ENCODE results near the gene CBR1. TPM values are rescaled to one million over a fixed set of nuclear protein-coding genes. Genes with fewer than 3 reads are reported as not detected.

Gene CBR1
- total RNA-seq, 2 donors from 2014 or later = 81.6 to 131 TPM

DNA sequence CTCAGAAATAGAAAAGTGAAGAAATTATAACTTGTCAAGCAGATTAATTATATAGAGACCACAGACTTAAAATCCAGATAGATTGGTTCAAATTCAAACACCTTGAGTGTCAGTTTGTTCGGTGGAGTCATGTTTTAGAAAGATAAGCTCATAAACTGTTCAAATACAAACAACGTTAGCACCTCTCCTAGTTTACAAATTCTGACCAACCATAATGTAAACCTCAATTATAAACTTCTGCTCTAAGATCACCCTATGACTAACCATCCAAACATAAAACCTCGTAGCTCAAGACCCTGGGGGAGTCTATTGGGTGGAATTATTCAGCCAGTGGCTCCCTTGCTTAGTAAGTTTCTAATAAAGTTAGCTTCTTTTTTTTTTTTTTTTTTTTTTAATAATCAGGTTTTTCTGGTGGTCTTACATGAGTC lies 12.4 kb downstream of the CBR1 start:
- H3K4me1 ChIP-seq = no peaks in the 10 kb centered on the region
- H3K4me3 ChIP-seq = no peak overlapping the region
- DNase-seq = no peak
- no peaks in the 10 kb centered on the region for H3K36me3 ChIP-seq
- no peaks in the 10 kb centered on the region for H3K27me3 ChIP-seq
- intact Hi-C loops (cut with DNase I) = no loop called here
- no peak overlapping the region for H3K9ac ChIP-seq (ENCODE audit: low read depth in 2 of 2, low read length in 2 of 2)
- H3K9me3 ChIP-seq = no peaks in the 10 kb centered on the region
- TF ChIP-seq, protein P1, sequence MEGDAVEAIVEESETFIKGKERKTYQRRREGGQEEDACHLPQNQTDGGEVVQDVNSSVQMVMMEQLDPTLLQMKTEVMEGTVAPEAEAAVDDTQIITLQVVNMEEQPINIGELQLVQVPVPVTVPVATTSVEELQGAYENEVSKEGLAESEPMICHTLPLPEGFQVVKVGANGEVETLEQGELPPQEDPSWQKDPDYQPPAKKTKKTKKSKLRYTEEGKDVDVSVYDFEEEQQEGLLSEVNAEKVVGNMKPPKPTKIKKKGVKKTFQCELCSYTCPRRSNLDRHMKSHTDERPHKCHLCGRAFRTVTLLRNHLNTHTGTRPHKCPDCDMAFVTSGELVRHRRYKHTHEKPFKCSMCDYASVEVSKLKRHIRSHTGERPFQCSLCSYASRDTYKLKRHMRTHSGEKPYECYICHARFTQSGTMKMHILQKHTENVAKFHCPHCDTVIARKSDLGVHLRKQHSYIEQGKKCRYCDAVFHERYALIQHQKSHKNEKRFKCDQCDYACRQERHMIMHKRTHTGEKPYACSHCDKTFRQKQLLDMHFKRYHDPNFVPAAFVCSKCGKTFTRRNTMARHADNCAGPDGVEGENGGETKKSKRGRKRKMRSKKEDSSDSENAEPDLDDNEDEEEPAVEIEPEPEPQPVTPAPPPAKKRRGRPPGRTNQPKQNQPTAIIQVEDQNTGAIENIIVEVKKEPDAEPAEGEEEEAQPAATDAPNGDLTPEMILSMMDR (IDR thresholded peaks at IDR 0.05) = no peak
- no peak overlapping the region for H3K27ac ChIP-seq

DNA sequence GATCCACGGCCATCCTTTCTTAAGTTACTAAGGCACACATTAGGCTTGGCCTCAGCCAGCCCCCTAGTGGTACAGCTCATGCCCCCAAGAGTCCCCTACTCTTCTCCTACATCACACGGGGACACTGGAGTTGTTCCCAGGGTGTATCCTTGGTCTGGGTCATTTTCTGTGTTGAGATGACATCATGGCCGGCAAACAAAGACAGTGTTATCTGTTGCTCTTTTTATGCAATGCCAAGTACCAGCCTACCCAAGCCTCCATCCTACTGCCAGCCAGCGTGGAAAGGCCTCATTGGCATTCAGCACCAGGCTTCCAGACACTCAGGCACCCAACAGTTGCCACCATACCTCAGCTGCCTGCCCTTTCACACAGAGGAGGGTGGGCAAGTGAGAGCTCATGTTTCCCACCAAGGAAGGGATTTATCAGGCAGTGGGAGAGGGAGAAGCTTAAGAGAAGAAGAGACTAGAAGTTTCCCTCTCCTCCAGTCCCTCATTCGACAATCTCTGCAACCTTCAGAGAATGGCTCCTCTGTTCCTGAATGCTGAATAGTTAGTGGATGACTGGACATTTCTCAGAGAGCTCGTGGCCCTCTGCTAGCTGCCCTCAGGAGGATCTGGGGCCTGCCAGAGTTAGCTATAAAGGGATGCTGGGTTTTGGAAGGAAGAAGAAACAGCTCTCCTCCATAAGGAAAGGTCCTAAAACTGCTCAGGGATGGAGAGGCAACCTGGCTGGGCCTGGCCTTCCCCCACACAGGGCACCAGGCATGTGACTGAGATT lies 17.7 kb downstream of the CBR1 start:
- Histone ChIP-seq H3K4me3 (no peak overlapping the region), H3K4me1 (no peaks in the 10 kb centered on the region), H3K9ac (ENCODE audit: low read depth in 2 of 2, low read length in 2 of 2) (no peak overlapping the region), H3K36me3 (no peaks in the 10 kb centered on the region), H3K9me3 (no peaks in the 10 kb centered on the region), H3K27ac (no peak overlapping the region), H3K27me3 (no peaks in the 10 kb centered on the region)
- intact Hi-C loops (cut with DNase I) = no loop called here
- no peak for DNase-seq
- TF ChIP-seq, protein P1 (IDR thresholded peaks at IDR 0.05) = no peak

DNA sequence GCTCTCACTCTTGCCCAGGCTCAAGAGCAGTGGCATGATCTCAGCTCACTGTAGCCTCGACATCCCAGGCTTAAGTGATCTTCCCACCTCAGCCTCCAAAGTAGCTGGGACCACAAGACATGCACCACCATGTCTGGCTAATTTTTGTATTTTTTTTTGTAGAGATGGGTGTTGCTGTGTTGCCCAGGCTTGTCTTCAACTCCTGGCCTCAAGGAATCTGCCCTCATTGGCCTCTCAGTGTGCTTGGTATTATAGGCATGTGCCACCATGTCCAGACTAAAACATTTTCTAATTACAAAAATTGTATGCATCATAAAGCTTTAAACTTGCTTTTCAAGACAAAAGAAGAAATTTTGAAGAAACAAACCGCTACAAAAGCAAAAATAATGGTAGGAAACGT lies 20.1 kb downstream of the CBR1 start:
- Histone ChIP-seq H3K4me1 (no peaks in the 10 kb centered on the region), H3K27ac (no peak overlapping the region), H3K36me3 (no peaks in the 10 kb centered on the region), H3K27me3 (no peaks in the 10 kb centered on the region), H3K4me3 (no peak overlapping the region), H3K9me3 (no peaks in the 10 kb centered on the region), H3K9ac (ENCODE audit: low read depth in 2 of 2, low read length in 2 of 2) (no peak overlapping the region)
- DNase-seq = no peak
- intact Hi-C loops (cut with DNase I) = no loop called here
- TF ChIP-seq, protein P1 (IDR thresholded peaks at IDR 0.05) = no peak

DNA sequence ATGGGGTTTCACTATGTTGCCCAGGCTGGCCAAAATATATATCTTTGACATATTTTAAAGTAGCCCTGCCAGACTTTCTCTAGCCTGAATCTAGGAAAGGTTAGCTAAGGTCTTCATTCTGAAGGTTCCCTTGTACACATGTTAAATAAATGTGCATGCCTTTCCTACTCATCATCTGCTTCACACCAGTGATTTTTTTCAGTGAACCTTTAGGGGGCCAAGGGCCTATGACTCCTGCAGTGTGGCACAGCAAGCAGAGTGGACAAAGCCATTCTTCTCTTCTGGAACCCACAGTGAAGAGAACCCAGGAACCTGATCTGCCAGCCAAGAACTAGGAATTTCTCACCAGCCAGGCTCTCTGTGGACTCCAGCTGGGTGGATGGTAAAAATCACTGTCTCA lies 22.9 kb downstream of the CBR1 start:
- Histone ChIP-seq H3K36me3 (no peaks in the 10 kb centered on the region), H3K27ac (no peak overlapping the region), H3K9me3 (no peaks in the 10 kb centered on the region), H3K9ac (ENCODE audit: low read depth in 2 of 2, low read length in 2 of 2) (no peak overlapping the region), H3K4me1 (no peaks in the 10 kb centered on the region), H3K4me3 (no peak overlapping the region), H3K27me3 (no peaks in the 10 kb centered on the region)
- intact Hi-C loops (cut with DNase I) = no loop called here
- DNase-seq = no peak
- TF ChIP-seq, protein P1 (IDR thresholded peaks at IDR 0.05) = no peak

DNA sequence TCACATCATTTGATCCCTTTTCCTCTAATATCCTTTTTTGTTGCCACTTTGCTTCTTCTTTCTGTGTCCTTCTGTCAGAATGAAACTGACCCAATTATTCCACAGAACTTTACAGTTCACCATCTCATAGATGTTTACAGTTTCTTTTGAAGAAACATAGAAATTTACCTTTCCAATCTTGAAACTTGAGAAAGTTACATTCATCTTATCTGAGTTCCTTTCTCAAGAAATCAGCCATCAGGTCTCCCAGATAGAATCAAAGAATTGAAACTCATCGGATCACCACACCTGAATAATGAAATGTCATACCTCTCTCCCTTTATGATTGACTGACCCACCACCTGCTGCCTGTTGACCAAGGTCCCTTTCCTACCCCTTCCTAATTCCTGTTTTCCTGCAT lies 23.7 kb downstream of the CBR1 start:
- TF ChIP-seq, protein P1 (IDR thresholded peaks at IDR 0.05) = no peak
- H3K9ac ChIP-seq (ENCODE audit: low read depth in 2 of 2, low read length in 2 of 2) = no peak overlapping the region
- no peak overlapping the region for H3K27ac ChIP-seq
- H3K27me3 ChIP-seq = no peaks in the 10 kb centered on the region
- H3K4me1 ChIP-seq = no peaks in the 10 kb centered on the region
- DNase-seq = no peak
- H3K9me3 ChIP-seq = no peaks in the 10 kb centered on the region
- intact Hi-C loops (cut with DNase I) = no loop called here
- no peaks in the 10 kb centered on the region for H3K36me3 ChIP-seq
- H3K4me3 ChIP-seq = no peak overlapping the region
